Amniotic epithelial cell (primary cell): ENCODE data around the gene SPTBN1.
A peak's percentile ranks its signal among the peaks of the same experiment; 100 is the strongest.

Source experiments
- DNase-seq: peaks from one replicate; pipeline ENCODE4 v3.0.0-alpha.2; 2010; ENCODE audit warnings: low read depth

The SPTBN1 gene

DNA sequence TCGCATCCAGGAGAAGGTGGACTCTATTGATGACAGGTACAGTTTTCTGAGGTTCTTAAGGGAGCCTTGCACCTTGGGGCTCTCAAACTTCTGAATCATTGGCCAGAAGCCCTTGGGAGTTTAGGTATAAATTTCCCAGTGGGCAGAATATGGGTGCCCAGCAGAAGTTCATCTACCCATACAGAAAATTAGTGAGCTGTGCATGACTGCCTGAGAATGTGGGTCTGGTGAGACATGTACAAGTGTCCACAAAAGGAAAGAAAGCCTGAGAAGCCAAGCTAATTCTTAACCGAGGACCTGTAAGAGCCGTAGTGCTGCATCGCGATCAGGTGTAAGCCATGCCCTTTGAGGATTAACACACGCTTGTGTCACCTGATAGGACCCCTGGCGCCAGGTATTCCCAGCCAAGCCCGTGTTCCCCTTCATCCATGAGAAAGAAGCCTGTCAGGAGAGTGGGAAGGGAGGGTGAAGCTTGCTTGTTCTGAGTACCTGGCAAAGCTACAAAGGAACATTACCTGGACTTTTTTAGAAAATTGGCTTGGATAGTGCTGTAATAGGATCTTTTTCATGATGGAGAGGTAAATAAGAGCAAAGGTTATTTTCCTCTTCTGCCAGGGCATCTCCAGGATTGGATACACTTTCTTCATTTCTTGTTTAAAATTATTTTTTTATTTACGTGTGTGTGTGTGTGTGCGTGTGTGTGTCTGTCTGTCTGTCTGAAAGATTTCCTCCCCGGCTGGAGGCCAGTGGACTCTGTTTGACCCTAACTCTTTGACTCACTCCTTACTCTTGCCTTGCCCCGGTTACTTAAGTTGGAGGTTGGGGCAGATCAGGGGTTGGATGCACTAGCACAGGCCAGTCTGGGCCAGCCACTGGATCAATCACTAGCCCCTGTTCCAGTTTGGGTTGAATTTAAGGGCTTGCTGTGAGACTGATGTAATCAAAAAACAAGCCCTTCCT, 176.9 kb downstream of the SPTBN1 start:
- peak; percentile 93 for DNase-seq

DNA sequence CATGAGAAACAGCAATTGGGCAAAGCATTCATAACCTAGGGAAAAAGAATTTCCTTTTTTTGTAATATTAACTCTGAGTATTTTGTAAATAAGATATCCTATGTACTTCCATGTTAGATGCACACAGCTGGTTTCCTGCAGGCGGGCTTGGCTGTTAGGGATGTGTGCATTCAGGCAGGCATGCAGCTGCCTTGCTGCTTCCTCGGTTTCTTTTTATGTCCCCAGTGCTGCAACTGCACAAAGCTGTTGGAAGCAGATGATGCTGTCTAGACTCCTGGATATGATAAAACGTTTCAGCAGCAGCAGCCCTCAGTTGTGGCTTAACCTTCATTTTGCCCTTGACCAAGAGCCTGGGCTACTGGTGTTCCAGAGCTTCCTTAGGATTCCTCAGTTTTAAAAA, 177.9 kb downstream of the SPTBN1 start:
- DNase-seq: no peak

DNA sequence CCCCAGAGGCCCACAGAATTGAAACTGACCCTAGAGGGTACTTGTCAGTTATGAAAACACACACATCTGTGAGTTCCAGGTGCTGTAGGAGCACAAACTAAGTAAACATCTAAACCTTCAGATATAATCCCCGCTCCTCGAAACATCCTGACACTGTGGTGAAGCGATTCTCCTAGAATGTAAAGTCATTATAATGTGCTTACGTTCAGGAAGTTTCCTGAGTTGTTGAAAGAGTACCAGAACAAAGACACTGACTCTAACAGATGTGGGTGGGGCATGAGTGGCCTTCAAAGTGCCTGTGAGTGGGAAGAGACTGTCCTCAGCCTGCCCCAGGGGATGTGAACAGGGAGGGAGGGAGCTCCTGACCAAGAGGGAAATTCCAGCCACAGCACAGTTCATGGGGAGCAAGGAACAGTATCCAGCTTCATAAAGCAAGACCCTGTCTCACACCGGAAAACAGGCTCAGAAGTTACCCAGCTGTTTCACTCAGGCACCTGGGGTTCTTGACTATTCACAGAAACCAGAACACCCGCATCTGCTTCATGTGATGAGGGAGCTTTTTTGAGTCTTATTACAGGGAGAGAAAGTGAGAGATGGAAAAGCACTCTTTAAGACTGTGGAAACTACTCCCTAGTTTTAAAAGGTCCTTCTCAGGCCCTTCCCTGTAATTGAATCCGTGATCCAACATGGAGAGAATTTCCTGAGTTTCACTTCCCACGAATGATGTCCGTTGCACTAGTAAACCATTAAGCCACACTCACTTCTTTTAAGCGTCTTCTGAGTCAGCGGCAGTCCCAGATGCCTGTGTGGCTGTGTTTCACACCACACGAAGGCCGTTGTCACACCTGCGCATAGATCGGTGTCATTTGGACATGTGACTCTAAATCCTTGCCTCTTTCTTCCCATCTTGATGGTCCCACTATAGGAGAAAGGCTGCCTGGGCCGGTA, 178.7 kb downstream of the SPTBN1 start:
- DNase-seq: peak; percentile 76

DNA sequence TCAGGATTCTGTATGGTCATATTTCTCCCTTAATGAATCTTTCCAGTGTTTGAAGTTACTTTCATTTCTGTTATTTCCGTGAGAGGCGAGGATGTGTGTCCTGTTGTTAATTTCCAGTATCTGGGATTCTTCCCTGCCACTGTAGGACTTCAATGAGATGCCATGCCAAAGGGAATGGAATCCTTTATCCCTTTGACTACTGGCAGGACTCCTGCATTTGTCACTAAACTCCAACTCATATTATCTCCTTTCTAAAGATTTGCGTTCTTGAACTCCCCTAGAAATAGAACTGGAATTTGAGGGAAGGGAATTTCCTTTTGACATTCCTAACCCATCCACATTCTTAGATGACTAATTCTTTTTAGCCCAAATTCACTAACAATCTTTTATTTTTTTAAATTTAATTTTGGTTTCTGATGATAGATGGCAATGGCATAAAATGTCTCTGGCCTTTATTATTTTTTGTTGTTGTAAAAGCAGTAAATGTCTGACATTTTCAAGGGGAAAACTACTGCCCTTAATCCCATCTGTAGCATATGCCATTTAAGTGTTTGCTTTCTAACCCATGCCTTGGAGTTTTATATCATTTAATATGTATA, 179.5 kb downstream of the SPTBN1 start:
- DNase-seq: no peak

DNA sequence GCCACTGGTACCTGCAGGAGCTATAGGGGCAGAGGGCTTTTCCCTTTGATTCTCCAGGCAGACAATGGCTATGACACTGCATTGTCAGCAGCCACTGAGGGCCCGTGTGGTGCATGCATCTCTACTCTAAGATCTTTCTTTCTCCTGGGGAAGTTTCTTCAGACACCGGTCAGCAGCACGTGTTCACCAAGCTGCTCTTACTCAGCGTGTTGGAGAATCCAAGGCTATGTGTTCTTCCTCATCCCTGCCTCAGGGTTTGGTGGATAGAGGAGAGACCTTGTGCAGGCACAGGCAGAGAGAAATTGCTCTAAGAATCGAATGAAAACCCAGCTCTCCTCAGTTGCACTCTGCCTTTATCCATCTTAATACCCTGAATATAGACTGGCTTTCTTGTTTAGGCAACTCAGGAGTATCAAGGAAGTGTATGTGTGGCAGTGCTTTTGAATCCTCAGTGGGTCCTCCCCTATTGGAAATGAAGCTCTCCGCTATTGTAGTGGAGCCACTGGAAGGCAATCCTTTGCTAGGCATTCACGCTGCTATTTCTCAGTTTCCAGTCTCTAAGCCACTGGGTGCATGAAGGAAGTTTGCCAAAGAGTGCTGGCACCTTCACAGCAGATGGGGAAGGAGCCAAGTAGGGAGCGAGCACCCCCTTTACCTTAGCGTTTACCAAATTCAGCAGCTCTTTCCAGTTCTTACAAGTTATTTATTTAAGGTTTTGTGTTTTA, 180.4 kb downstream of the SPTBN1 start:
- peak; percentile 74 for DNase-seq

DNA sequence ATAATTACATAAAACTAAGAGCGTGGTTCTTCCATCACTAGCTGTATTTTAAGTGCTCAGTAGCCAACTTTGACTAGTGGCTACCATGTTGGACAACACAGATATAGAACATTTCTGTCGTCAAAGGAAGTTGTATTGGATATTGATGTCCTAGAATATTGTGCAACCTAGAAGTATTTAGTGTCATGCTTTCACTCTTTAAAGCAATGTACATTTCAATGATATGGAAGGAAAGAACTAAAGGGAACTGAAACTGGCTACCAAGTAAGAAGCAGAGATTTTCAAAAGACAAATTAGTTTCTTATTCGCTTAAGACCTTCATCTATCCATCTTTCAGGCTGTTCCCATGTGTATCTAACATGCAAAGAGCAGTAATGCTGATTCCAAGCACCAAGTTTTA, 182.0 kb downstream of the SPTBN1 start:
- DNase-seq: no peak

DNA sequence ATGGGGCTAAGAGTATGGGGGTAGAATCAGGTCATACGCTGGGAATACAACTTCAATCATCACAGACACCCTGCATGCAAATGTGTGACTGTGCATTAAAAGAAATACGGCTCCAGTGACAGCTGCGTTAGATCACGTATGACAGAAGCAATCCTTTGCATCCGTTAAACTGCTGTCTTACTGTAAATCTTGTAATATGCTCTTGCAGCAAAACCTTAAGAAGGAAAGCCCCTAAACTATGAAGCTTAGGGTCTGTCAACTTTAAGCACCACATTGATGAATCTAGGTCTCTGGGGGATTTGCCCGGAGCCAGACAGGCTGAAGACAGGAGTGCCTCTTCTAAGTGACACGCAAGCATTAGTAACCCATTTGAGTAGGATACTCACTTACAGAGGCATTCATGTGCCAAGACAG, 182.7 kb downstream of the SPTBN1 start:
- DNase-seq: peak; percentile 56

DNA sequence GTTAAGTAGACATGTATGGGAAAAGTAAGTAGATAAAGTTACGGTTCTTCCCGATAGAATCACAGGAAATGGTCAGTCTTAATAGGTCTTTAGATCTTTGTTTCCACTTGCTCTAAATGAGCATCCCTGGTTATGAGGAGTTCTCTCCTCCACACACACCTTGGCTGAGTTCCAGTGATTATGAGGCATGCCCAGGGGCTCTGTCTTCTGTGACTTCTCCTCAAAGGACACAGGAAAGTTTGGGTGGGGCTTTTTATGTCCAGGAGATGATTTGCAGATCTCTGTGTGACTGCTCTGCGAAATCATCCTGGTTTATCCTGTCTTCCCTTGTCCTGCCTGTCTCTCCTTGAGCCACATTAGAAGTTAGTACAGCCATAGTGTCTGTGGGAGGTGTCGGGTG, 183.5 kb downstream of the SPTBN1 start:
- DNase-seq: peak; percentile 44

DNA sequence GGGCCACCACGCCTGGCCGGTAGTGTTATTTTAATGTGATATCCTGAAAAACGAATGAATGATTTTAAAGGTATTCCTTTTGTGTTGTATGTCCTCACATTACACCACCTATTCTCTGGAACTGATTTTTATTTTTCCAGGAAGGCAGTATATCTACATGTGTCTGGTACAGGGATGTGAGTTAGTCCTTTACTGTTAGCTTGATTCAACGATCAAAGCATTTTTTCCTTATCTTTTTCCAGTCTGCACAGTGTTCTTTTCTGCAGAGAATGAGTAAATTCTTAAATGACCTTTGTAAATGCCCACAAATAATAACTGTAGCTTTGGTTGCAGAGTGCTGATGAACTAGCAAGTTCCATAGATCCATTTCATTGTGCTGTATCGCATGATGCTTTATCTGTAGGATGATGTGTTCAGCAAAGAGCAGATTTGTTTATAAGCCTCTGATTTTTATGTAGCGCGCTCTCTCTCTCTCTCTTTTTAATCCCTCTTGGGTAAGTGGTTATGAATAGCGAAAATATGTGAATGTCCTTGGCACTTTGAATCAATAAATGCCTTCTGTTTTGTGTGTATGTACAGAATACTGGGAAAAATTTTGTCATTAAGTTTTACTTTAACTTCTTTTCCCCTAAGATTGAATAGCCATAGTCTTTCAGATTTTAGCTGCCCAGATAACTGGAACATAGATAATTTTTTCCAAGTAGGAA, 184.9 kb downstream of the SPTBN1 start:
- DNase-seq: peak; percentile 76

DNA sequence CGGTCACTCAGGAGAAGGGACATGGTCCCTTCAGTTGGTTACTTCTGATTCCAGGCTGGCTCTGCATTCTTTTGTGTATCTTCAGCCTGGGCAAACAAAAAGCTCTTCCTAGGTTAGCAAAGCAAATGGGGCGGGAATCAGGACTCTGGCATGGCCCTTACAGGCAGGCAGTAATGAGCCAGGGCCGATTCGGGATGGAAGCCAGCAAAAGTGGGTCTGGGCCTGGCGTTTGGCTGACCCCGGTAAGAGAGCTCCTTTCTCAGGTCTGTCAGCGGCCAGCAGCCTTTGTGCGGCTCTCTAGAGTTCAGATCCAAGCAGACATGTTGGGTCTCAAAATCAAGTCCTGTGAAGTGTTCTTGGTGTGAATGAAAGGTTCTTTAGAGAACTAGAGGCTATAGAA, 185.9 kb downstream of the SPTBN1 start:
- no peak for DNase-seq

DNA sequence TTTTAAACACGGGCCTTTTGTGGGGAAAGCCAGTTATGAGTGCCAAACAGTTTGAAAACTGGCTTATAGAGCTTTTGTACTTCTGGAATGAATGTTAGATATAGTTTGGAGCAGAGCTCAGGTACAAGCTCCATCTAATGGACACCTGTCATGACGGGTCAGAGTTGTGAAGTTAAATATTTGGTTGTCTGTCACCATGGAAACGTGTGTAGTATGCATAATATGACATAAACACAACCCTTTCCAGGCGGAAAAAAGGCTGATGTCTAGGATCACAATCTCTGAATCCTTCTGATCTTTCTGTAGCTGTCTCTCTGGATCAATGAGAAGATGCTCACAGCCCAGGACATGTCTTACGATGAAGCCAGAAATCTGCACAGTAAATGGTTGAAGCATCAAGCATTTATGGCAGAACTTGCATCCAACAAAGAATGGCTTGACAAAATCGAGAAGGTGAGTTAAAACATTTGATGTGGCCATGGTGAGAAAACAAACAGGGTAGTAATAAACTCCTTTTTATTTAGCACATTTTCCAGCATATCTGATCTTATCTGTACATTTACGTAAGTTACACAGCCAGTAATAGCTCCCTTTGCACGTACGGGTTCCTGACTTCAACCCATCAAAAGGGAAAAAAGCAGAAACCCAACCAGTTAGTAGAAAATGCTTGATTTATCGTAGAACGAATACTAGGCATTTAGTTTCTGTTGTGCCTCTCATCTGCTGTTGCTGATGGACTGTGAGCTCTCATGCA, 186.7 kb downstream of the SPTBN1 start:
- no peak for DNase-seq

DNA sequence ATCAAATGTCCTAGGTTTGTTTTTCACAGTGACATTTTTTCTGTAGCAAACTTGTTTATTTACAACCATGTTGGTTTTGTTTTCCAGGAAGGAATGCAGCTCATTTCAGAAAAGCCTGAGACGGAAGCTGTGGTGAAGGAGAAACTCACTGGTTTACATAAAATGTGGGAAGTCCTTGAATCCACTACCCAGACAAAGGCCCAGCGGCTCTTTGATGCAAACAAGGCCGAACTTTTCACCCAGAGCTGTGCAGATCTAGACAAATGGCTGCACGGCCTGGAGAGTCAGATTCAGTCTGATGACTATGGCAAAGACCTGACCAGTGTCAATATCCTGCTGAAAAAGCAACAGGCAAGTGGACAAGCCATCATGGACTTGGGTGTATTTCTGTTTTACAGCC, 188.1 kb downstream of the SPTBN1 start:
- DNase-seq: no peak

DNA sequence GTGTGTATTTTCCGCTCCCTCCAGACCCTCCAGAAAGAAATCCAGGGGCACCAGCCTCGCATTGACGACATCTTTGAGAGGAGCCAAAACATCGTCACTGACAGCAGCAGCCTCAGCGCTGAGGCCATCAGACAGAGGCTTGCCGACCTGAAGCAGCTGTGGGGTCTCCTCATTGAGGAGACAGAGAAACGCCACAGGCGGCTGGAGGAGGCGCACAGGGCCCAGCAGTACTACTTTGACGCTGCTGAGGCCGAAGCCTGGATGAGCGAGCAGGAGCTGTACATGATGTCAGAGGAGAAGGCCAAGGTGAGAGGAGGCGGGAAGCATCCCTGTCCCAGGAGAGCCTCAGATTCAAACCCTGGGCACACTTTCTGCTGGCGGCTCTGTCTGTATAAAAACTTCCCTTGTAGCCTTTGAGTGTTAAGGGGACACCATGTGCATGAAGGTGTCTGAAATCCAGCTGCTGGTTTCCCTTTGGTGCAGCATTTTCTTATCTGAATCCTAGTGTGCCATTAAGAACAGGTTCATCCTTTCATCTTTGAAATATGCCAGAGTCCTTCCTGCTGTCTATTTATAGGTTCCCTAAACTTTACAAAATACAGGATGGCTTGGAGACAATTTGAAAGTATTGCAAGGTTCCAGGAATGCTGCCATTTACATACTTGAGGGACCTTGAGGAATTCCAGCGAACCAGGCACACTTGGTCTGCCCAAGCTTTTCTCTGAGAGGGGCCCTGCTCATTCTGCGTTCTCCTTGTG, 190.2 kb downstream of the SPTBN1 start:
- no peak for DNase-seq

DNA sequence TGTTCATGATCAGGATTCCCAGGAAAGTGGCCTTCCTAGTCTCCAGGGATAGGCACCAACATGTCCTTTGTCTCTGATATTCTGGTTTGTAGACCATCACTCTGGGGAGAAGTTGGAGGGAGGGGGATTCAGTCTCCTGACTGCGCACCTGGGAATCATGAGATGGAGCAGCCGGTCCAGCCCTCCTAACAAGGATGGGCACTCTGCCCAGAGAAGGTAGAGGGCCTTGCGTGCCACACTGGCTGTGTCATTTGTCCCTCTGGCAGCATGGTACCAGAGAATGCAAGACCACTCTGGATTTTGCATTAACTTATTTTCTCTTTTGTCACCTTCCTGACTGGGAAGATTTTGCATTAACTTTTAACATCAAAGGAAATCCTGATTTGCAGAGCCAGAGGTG, 192.1 kb downstream of the SPTBN1 start:
- no peak for DNase-seq

DNA sequence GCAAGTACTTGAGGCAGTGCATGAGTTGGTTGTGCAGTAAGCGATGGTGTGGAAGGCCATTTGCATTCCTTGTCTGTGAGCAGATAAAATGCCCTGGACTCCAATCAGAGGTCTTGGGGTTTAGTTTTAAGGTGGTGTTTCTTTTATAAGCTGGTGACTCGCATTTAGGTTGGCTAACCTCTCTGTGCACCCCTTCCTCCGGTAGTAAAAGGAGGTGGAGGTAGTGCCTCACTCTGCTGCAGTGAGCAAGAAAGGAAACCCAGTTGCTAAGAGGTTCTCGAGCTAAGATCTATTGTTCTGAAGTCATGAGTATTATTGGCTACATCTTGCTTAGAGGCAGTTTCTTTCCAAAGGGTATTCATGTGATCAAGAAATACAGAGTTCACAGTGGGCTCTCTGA, 193.1 kb downstream of the SPTBN1 start:
- no peak for DNase-seq

DNA sequence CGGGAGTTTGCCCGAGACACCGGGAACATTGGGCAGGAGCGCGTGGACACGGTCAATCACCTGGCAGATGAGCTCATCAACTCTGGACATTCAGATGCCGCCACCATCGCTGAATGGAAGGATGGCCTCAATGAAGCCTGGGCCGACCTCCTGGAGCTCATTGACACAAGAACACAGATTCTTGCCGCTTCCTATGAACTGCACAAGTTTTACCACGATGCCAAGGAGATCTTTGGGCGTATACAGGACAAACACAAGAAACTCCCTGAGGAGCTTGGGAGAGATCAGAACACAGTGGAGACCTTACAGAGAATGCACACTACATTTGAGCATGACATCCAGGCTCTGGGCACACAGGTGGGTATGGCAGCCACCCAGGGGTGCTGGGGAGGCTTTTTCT, 193.5 kb downstream of the SPTBN1 start:
- DNase-seq: no peak

DNA sequence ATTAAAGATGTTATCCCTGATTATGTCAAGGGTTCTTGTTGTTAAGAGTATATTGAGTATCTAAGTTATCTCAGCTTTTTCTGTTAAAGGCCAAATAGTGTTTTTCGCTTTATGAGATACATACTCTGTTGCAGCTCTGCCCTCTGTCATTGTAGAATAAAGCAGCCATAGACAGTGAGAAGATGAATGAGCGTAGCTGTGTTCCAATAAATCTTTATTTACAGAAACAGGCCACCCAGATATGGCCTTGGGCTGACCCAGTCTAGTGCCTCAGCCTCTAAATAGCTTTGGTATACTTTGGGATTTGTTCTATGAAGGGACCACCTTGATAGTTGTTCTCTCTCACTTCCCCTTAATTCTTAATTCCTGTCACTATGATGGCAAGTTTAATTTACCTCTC, 194.5 kb downstream of the SPTBN1 start:
- no peak for DNase-seq

DNA sequence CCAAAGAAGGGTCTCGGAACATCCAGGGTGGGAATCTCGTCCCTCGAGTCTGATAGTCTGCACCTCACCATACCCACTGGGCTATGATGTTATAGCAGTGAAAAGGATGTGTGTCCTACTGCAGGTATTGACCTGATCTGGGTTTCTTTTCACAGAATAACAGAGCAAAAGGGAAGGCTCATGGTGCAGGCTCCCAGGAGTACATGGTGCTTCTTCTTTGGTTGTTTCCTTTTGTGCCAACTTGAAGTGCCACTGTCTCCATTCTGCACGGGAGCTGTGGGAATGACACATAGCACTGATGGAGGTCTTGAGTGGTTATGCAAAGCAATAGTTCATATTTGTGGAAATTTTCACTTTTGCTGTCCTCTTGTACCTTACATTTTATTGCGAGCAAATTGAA, 195.2 kb downstream of the SPTBN1 start:
- no peak for DNase-seq

DNA sequence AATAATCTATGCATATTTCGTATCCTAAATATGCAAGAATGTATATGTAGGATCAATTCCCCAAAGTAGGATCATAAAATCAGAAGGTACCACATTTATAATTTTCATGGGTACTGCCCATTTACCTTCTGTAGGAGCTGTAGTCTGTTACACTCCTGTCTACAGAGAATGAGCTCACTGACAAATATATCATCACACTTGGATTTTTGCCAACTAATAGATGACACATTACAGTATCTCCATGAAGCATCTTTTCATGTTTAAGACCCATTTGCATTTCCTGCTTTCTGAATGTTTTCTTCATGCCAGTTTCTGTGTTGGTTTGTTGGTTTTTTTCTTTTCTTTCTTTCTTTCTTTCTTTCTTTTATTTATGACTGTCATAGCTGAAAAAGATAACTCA, 196.4 kb downstream of the SPTBN1 start:
- DNase-seq: no peak
